Measurements from ENCODE around the gene SPATA2L. TPM values are rescaled to one million over a fixed set of nuclear protein-coding genes. Genes with fewer than 3 reads are reported as not detected.
"Not testable (repeated sequence)": the region's sequence is repeated elsewhere in the genome, so short reads cannot be mapped to it uniquely, and the experiment has no call there.

The SPATA2L gene
- total RNA-seq, 2 donors from 2014 or later: 19.0 to 24.1 TPM

- no peaks in the 10 kb centered on the region for H3K27me3 ChIP-seq (replicated peaks; ENCODE audit: insufficient read depth)
- TF ChIP-seq CTCF (IDR thresholded peaks at IDR 0.05): no peak
- H3K36me3 ChIP-seq: no peaks in the 10 kb centered on the region
- H3K27ac ChIP-seq: no peak overlapping the region
- H3K4me1 ChIP-seq (ENCODE audit: control insufficient read depth in 1 of 2, low read depth in 2 of 2): no peaks in the 10 kb centered on the region
- ATAC-seq (ENCODE audit: insufficient number of reproducible peaks, low FRiP score, low read depth) (no peak), DNase-seq (ENCODE audit: low spot score) (no peak)
- H3K4me3 ChIP-seq: no peak overlapping the region
- H3K9me3 ChIP-seq: no peaks in the 10 kb centered on the region
Measured at GRCh38 chr16:89668790-89669158, 32.7 kb downstream of the SPATA2L start.

GRCh38 chr16:89667633-89668032 is 33.9 kb downstream of the SPATA2L start:
- Histone ChIP-seq H3K9me3 (no peaks in the 10 kb centered on the region), H3K27ac (no peak overlapping the region), H3K27me3 (replicated peaks; ENCODE audit: insufficient read depth) (no peaks in the 10 kb centered on the region), H3K4me1 (ENCODE audit: control insufficient read depth in 1 of 2, low read depth in 2 of 2) (no peaks in the 10 kb centered on the region), H3K36me3 (no peaks in the 10 kb centered on the region), H3K4me3 (no peak overlapping the region)
- TF ChIP-seq CTCF (IDR thresholded peaks at IDR 0.05): no peak
- DNase-seq (ENCODE audit: low spot score): no peak
- ATAC-seq (ENCODE audit: insufficient number of reproducible peaks, low FRiP score, low read depth): no peak

DNA sequence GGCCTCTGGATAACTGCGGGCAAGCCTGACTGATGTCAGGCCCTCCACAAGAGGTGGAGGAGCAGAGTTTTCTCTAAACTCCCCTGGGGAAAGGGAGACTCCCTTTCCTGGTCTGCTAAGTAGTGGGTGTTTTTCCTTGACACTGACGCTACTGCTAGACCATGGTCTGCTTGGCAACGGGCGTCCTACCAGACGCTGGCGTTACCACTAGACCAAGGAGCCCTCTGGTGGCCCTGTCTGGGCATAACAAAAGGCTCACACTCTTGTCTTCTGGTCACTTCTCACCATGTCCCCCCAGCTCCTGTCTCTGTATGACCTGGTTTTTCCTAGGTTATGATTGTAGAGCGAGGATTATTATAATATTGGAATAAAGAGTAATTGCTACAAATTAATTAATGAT is 34.5 kb downstream of the SPATA2L start:
- H3K4me3 ChIP-seq; H3K9me3 ChIP-seq; H3K36me3 ChIP-seq; DNase-seq (ENCODE audit: low spot score); ATAC-seq (ENCODE audit: insufficient number of reproducible peaks, low FRiP score, low read depth); H3K27ac ChIP-seq; H3K4me1 ChIP-seq (ENCODE audit: control insufficient read depth in 1 of 2, low read depth in 2 of 2); H3K27me3 ChIP-seq (replicated peaks; ENCODE audit: insufficient read depth): not testable (repeated sequence)

DNA sequence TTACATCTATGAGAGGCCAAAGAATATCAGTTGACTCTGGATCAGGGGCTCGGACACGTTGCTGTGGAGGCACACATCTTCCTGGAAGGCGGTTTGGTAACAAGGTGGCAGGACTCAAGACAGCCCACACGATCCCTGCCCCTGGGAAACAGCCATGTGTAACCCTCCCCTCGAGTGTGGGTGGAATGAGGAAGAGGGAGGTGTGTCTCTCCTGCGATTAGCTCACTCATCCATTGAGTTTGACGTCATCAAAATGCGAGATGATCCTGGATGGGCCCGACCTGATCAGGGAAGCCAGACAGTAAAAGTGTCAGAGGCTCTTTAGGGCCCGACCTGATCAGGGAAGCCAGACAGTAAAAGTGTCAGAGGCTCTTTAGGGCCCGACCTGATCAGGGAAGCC is 37.3 kb downstream of the SPATA2L start:
- H3K36me3 ChIP-seq; ATAC-seq (ENCODE audit: insufficient number of reproducible peaks, low FRiP score, low read depth); H3K4me3 ChIP-seq; H3K27me3 ChIP-seq (replicated peaks; ENCODE audit: insufficient read depth); H3K4me1 ChIP-seq (ENCODE audit: control insufficient read depth in 1 of 2, low read depth in 2 of 2); DNase-seq (ENCODE audit: low spot score); H3K27ac ChIP-seq; H3K9me3 ChIP-seq: not testable (repeated sequence)

DNA sequence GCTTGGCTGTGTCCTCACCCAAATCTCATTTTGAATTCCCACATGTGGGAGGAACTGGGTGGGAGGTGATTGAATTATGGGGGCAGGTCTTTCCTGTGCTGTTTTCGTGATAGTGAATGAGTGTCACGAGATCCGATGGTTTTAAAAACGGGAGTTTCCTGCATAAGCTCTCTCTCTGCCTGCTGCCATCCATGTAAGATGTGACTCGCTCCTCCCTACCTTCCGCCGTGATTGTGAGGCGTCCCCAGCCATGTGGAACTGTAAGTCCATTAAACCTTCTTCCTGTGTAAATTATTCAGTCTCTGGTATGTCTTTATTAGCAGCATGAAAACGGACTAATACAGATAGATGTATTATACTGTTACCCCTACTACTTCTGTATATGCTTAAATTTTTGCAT is 40.3 kb downstream of the SPATA2L start:
- H3K4me1 ChIP-seq (ENCODE audit: control insufficient read depth in 1 of 2, low read depth in 2 of 2): peaks cover 15 to 22% of the 10 kb centered on the region in 2 donors
- H3K4me3 ChIP-seq: no peak overlapping the region
- ATAC-seq (ENCODE audit: insufficient number of reproducible peaks, low FRiP score, low read depth) (no peak), DNase-seq (ENCODE audit: low spot score) (no peak)
- H3K9me3 ChIP-seq: no peaks in the 10 kb centered on the region
- H3K27ac ChIP-seq: no peak overlapping the region
- H3K36me3 ChIP-seq: no peaks in the 10 kb centered on the region
- no peaks in the 10 kb centered on the region for H3K27me3 ChIP-seq (replicated peaks; ENCODE audit: insufficient read depth)
- no peak for TF ChIP-seq CTCF (IDR thresholded peaks at IDR 0.05)

DNA sequence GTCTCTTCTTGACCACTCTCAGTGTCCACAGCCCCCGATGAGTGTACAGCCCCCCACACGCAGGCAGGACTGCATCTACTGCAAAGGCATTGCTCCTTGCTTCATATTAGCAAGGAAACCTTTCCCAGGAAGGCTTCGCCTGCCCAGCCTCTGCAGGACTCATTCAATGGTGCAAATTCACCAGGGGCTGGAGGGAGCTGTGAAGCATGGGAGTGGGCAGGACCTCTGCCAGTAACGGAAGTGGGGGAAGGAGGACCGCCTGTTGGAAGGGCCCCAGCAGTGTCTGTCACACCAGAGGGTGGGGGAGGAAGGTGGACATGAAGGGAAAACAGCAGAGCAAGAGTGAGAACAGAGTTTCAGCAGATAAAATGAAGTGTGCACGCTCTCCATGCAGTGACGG is 41.4 kb downstream of the SPATA2L start:
- no peak for TF ChIP-seq CTCF (IDR thresholded peaks at IDR 0.05)
- no peak overlapping the region for H3K4me3 ChIP-seq
- no peak for DNase-seq (ENCODE audit: low spot score)
- no peaks in the 10 kb centered on the region for H3K36me3 ChIP-seq
- no peaks in the 10 kb centered on the region for H3K27me3 ChIP-seq (replicated peaks; ENCODE audit: insufficient read depth)
- H3K9me3 ChIP-seq: no peaks in the 10 kb centered on the region
- ATAC-seq (ENCODE audit: insufficient number of reproducible peaks, low FRiP score, low read depth): no peak
- H3K27ac ChIP-seq: no peak overlapping the region
- peaks cover 15 to 24% of the 10 kb centered on the region in 2 donors for H3K4me1 ChIP-seq (ENCODE audit: control insufficient read depth in 1 of 2, low read depth in 2 of 2)
